OCI-LY7 (cell line): ENCODE measurements around the gene MADD.

Experiments used
- EZH2phosphoT487 ChIP-seq: fragments of 200-600 bp; sonication (generic); IDR thresholded peaks from 2 replicates; pipeline ENCODE4 v1.6.1; 2018; ENCODE audit warnings: low read depth, borderline replicate concordance, mild to moderate bottlenecking, mixed run types, antibody characterized with exemption, low read length, moderate library complexity, mixed read lengths
- TF ChIP-seq, protein P1 (sequence below): fragments of 200-600 bp; sonication (generic); conservative IDR thresholded peaks from 2 replicates; pipeline ENCODE4 v1.5.1; 2014; ENCODE audit warnings: mild to moderate bottlenecking, antibody characterized with exemption, low read length, moderate library complexity, mixed read lengths

DNA sequence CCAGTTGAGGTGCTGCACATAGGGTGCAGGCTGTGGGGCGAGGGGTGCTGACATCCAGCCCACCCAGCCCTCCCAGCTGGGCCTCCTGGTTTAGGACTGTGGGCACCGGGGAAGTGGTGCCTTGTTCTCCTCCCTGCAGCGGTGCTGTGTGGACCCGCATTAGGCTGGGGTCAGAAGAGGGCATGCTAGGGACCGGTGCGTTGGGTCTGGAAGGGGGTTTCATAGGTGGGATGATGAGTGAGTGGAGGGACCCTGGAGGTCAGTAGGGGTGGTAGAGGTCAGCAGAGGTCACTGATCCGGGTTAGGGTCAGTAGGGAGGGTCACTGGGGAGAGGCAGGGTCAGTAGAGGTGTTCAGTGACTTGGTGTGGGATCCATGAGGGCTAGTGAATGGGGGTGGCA, 89.2 kb downstream of the MADD start:
- TF ChIP-seq, protein P1, sequence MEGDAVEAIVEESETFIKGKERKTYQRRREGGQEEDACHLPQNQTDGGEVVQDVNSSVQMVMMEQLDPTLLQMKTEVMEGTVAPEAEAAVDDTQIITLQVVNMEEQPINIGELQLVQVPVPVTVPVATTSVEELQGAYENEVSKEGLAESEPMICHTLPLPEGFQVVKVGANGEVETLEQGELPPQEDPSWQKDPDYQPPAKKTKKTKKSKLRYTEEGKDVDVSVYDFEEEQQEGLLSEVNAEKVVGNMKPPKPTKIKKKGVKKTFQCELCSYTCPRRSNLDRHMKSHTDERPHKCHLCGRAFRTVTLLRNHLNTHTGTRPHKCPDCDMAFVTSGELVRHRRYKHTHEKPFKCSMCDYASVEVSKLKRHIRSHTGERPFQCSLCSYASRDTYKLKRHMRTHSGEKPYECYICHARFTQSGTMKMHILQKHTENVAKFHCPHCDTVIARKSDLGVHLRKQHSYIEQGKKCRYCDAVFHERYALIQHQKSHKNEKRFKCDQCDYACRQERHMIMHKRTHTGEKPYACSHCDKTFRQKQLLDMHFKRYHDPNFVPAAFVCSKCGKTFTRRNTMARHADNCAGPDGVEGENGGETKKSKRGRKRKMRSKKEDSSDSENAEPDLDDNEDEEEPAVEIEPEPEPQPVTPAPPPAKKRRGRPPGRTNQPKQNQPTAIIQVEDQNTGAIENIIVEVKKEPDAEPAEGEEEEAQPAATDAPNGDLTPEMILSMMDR, result no peak
- no peak for TF ChIP-seq EZH2phosphoT487
